Suprapubic skin (tissue), 4 donors: ENCODE data around the gene SGPL1. TPM values are rescaled to one million over a fixed set of nuclear protein-coding genes. Genes with fewer than 3 reads are reported as not detected.

Experiments used
- DNase-seq, 2 donors: peaks; one replicate each; pipeline ENCODE4 v3.0.0-alpha.2; 2019; ENCODE audit warnings: low spot score in 2 of 2
- H3K27ac ChIP-seq: fragments of 200-600 bp; sonication (generic); one replicate; pipeline ENCODE4 v1.5.1; 2019
- H3K27me3 ChIP-seq: fragments of 200-600 bp; sonication (generic); one replicate; pipeline ENCODE4 v1.5.1; 2019
- H3K36me3 ChIP-seq: fragments of 200-600 bp; sonication (generic); one replicate; pipeline ENCODE4 v1.5.1; 2019
- H3K4me1 ChIP-seq: fragments of 200-600 bp; sonication (generic); one replicate; pipeline ENCODE4 v1.5.1; 2019
- H3K4me3 ChIP-seq: fragments of 200-600 bp; sonication (generic); one replicate; pipeline ENCODE4 v1.5.1; 2019; ENCODE audit warnings: mild to moderate bottlenecking
- H3K9me3 ChIP-seq: fragments of 200-600 bp; sonication (generic); one replicate; pipeline ENCODE4 v1.5.1; 2019
- EP300 ChIP-seq: sonication (generic); formaldehyde crosslinking; IDR thresholded peaks from one replicate; pipeline ENCODE4 v1.6.1; 2017; ENCODE audit warnings: antibody characterized with exemption
- POLR2A ChIP-seq, 2 donors: fragments of 450-650 bp; IDR thresholded peaks; one replicate each; pipeline ENCODE4 v1.6.1; 2017; ENCODE audit warnings: antibody characterized with exemption in 2 of 2, mild to moderate bottlenecking in 2 of 2, moderate library complexity in 2 of 2
- POLR2AphosphoS5 ChIP-seq, 3 donors: sonication (generic); formaldehyde crosslinking; IDR thresholded peaks; one replicate each; pipeline ENCODE4 v1.6.1; 2017; ENCODE audit warnings: antibody characterized with exemption in 3 of 3
- WGBS: methylation state at CpG from one replicate; pipeline ENCODE4 v1.1.5; 2018; 5-methylcytosine and 5-hydroxymethylcytosine counted together
- total RNA-seq, 4 donors: library from RNA; depleted of rRNA; stranded (reverse); fragments of >200 nt; gene quantifications; one replicate each; pipeline ENCODE4 v1.1.0, GENCODE V29; 2016
- TF ChIP-seq, protein P1 (sequence below), 2 donors: fragments of 200-600 bp in 1 of 2; fragments of 450-650 bp in 1 of 2; sonication (generic) in 1 of 2; IDR thresholded peaks; one replicate each; pipeline ENCODE4 v1.5.1; 2016 to 2019; ENCODE audit warnings: antibody characterized with exemption in 2 of 2, mild to moderate bottlenecking in 1 of 2, moderate library complexity in 1 of 2

SGPL1 gene
- total RNA-seq, 4 donors from 2014 or later = 54.4 to 80.1 (median 59.6) TPM

DNA sequence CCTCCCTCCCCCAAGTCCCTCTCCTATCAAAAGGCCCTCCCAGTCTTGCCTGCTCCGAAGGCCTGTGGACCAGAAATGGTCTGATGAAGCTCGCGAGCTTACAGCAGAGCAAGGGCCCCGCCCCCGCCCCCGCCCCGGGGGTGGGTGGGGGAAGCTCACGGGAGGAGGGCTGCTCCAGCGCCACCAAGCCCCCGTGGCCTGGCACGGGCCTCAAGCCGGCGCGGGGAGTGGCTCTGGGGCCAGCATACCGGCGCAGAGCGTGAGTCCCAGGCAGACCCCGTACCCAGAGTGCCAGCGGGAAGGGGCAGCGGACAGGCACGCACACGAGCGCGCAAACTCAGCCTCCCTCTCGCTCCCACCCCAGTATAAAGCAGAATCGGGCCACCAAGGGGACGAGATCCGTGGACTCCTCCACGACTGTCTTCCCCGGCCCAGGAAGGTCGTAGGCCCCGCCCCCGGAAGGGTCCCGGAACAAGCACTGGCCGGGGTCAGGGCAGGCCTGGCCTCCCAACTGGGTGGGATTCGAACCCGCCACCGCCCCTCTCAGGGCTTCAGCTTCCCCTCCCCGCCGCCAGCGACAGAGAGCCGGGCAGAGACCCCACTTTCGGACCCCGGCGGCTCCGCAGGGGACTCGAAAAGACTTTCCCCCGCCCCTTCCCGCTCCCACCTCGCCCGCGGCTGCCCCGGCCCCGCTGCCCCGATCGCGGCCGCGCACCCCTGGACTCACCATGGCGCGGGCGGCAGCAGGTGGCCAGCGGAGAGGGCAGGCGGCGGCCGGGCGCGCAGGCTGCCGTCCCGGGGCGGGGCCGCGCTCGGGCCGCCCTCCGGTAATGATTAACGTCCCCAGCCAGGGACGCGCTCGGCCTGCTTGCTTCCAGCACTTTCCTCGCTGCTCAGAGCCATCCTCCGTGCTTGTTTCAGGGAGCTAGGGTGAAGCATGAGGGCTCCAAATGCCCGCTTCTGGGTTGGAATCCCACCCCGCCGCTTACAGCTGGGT, 72.4 kb downstream of the SGPL1 start, which contains the start of gene PCBD1:
Gene PCBD1 (minus strand): TSS at position 762 of the 997 bp plus-strand sequence. CDS start 32 bp downstream, at position 730.
- WGBS = under 1% methylated on average over 16 of the region's 85 CpGs
- Histone ChIP-seq H3K27ac (peak within 1 kb of the TSS; percentile 86), H3K9me3 (no peaks in the 10 kb centered on the region), H3K36me3 (peaks cover 17% of the 10 kb centered on the region), H3K27me3 (no peaks in the 10 kb centered on the region), H3K4me3 (peak within 1 kb of the TSS; percentile 89), H3K4me1 (peaks cover 18% of the 10 kb centered on the region)
- peak in 1 of 2 donors; percentile 85 for DNase-seq
- no peak for TF ChIP-seq POLR2AphosphoS5 (IDR thresholded peaks at IDR 0.05)
- TF ChIP-seq POLR2A (IDR thresholded peaks at IDR 0.05) = peak in 1 of 2 donors; percentile 30
- TF ChIP-seq, protein P1, sequence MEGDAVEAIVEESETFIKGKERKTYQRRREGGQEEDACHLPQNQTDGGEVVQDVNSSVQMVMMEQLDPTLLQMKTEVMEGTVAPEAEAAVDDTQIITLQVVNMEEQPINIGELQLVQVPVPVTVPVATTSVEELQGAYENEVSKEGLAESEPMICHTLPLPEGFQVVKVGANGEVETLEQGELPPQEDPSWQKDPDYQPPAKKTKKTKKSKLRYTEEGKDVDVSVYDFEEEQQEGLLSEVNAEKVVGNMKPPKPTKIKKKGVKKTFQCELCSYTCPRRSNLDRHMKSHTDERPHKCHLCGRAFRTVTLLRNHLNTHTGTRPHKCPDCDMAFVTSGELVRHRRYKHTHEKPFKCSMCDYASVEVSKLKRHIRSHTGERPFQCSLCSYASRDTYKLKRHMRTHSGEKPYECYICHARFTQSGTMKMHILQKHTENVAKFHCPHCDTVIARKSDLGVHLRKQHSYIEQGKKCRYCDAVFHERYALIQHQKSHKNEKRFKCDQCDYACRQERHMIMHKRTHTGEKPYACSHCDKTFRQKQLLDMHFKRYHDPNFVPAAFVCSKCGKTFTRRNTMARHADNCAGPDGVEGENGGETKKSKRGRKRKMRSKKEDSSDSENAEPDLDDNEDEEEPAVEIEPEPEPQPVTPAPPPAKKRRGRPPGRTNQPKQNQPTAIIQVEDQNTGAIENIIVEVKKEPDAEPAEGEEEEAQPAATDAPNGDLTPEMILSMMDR (IDR thresholded peaks at IDR 0.05) = no peak
- TF ChIP-seq EP300 = no peak

DNA sequence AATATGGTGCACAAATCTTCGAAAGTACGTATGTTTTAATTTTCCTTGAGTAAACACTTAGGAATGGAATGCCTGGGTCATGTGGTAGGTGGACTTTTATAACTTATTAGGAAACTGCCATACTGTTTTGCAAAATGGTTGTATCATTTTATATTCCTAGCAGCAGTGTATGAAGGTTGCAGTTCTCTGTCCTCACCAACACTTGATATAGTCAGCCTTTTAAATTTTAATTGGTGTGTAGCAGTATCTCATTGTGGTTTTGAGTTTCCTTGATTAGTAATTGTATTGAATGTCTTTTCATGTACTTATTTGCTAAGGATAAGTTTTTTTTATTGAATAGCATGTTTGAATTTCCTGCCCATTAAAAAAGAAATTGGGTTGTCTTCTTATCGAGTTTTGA, 73.5 kb downstream of the SGPL1 start:
- Histone ChIP-seq H3K27me3 (no peaks in the 10 kb centered on the region), H3K4me1 (peaks cover 18% of the 10 kb centered on the region), H3K9me3 (no peaks in the 10 kb centered on the region), H3K36me3 (peaks cover 11% of the 10 kb centered on the region), H3K4me3 (no peak overlapping the region), H3K27ac (no peak overlapping the region)
- WGBS = 98% methylated on average over 3 of the region's 3 CpGs
- DNase-seq = no peak
- TF ChIP-seq POLR2AphosphoS5 (IDR thresholded peaks at IDR 0.05) = no peak
- TF ChIP-seq EP300 = no peak
- TF ChIP-seq, protein P1 (IDR thresholded peaks at IDR 0.05) = no peak
- TF ChIP-seq POLR2A (IDR thresholded peaks at IDR 0.05) = no peak

DNA sequence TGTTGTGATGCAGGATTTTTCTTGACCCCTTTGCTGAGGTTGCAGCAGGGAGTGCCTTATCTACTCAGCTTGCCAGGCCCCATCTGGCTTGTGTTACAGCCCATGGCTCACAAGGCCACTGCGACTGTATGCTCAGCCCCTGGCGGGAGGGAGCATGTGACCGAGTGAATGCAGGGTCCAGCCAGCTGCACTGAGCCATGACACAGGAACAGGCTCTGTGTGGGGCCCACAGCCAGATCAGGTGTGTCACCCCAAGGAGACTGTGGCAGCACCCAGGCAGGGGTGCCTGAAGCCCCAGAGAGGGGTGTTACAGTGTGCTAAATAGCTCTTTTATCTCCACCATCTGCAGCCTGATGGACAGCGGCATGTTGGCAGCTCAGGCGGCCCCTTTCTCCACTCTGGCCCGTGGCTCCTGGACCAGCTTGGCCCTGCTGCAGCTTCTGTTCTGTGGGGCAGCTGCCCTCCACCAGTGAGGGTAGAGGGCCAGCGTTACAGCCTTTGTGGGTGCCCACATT, 75.2 kb downstream of the SGPL1 start:
- 100% methylated on average over 1 of the region's 7 CpGs for WGBS
- Histone ChIP-seq H3K36me3 (no peaks in the 10 kb centered on the region), H3K9me3 (no peaks in the 10 kb centered on the region), H3K4me1 (peaks cover 18% of the 10 kb centered on the region), H3K27ac (no peak overlapping the region), H3K27me3 (no peaks in the 10 kb centered on the region), H3K4me3 (no peak overlapping the region)
- peak in 1 of 2 donors; percentile 74 for DNase-seq
- TF ChIP-seq POLR2AphosphoS5 (IDR thresholded peaks at IDR 0.05) (no peak), POLR2A (IDR thresholded peaks at IDR 0.05) (no peak)
- TF ChIP-seq, protein P1 (IDR thresholded peaks at IDR 0.05) = no peak

DNA sequence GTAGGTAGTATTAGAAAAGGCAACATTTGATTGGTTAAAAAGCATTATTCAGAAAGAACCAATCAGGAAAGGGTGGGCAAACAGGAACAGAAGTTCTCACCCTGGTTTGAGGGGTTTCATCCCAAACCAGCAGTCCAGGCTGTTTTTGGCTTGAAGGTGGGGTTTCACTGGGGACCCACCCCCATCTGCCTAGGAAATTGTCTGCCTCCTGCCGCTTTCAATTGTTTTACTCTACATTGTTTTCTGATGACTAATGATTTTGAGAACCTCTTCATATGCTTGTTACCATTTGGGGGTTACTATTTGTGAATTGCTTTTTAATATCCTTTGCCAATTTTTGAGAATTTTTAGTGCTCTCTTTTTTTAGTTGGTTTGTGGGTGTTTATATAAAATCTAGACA, 75.9 kb downstream of the SGPL1 start:
- Histone ChIP-seq H3K36me3 (no peaks in the 10 kb centered on the region), H3K27me3 (no peaks in the 10 kb centered on the region), H3K9me3 (no peaks in the 10 kb centered on the region), H3K27ac (no peak overlapping the region), H3K4me3 (no peak overlapping the region), H3K4me1 (peaks cover 18% of the 10 kb centered on the region)
- DNase-seq = no peak
- TF ChIP-seq POLR2AphosphoS5 (IDR thresholded peaks at IDR 0.05) (no peak), EP300 (no peak), POLR2A (IDR thresholded peaks at IDR 0.05) (no peak)
- TF ChIP-seq, protein P1 (IDR thresholded peaks at IDR 0.05) = no peak
- WGBS = 80% methylated on average over 1 of the region's 1 CpG

DNA sequence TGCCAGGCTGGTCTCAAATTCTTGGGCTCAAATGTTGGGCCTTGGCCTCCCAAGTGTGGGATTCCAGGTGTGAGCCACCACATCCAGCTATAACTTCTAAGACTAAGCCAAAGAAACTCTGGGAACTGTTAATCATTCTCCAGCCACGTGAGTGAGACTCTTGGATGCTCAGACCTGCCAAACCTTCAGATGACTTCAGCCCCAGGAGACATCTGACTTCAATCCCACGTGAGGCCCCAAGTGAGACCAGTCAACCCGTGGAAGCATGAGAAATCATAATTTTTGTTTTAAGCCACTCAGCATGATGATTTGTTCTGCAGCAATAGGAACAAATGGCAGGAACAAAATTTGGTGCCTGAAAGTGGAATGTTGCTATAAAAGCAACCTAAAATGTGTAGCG, 76.9 kb downstream of the SGPL1 start:
- no peak for TF ChIP-seq EP300
- TF ChIP-seq POLR2AphosphoS5 (IDR thresholded peaks at IDR 0.05) = no peak
- TF ChIP-seq POLR2A (IDR thresholded peaks at IDR 0.05) = no peak
- TF ChIP-seq, protein P1 (IDR thresholded peaks at IDR 0.05) = no peak
- Histone ChIP-seq H3K27ac (no peak overlapping the region), H3K36me3 (no peaks in the 10 kb centered on the region), H3K4me1 (peaks cover 10% of the 10 kb centered on the region), H3K27me3 (no peaks in the 10 kb centered on the region), H3K4me3 (no peak overlapping the region), H3K9me3 (no peaks in the 10 kb centered on the region)
- no peak for DNase-seq
- WGBS = 90% methylated on average over 4 of the region's 4 CpGs
